Karpas-422 (cell line): ENCODE results near the gene DMBX1. TPM values are rescaled to one million over a fixed set of nuclear protein-coding genes. Genes with fewer than 3 reads are reported as not detected.
A peak's percentile ranks its signal among the peaks of the same experiment; 100 is the strongest.

Source experiments
- DNase-seq: peaks from one replicate; pipeline ENCODE4 v3.0.0-alpha.2; 2015
- H2AFZ ChIP-seq: fragments of 200-600 bp; sonication (generic); 2 replicates; pipeline ENCODE4 v1.6.1; 2014; ENCODE audit warnings: antibody characterized with exemption, low read length, mixed read lengths
- H3K27ac ChIP-seq: fragments of 200-600 bp; sonication (generic); 2 replicates; pipeline ENCODE4 v1.5.1; 2014; ENCODE audit warnings: mild to moderate bottlenecking, low read length, moderate library complexity
- H3K27me3 ChIP-seq: fragments of 200-600 bp; sonication (generic); 2 replicates; pipeline ENCODE4 v1.6.1; 2014; ENCODE audit warnings: low read length, mixed read lengths
- H3K36me3 ChIP-seq: fragments of 200-600 bp; sonication (generic); 2 replicates; pipeline ENCODE4 v1.6.1; 2014; ENCODE audit warnings: low read length, mixed read lengths; ENCODE audit not compliant: insufficient read depth
- H3K4me1 ChIP-seq: fragments of 200-600 bp; sonication (generic); 2 replicates; pipeline ENCODE4 v1.6.1; 2014; ENCODE audit warnings: mild to moderate bottlenecking, low read length, mixed read lengths
- H3K4me2 ChIP-seq: fragments of 200-600 bp; sonication (generic); 2 replicates; pipeline ENCODE4 v1.6.1; 2014; ENCODE audit warnings: low read length, low read depth, mild to moderate bottlenecking; ENCODE audit not compliant: poor library complexity, severe bottlenecking
- H3K4me3 ChIP-seq: fragments of 200-600 bp; sonication (generic); 2 replicates; pipeline ENCODE4 v1.5.1; 2014; ENCODE audit warnings: mild to moderate bottlenecking, antibody characterized with exemption, low read length, mixed read lengths
- H3K79me2 ChIP-seq: fragments of 200-600 bp; sonication (generic); 2 replicates; pipeline ENCODE4 v1.6.1; 2014; ENCODE audit warnings: mild to moderate bottlenecking, low read length, mixed read lengths
- H3K9ac ChIP-seq: fragments of 200-600 bp; sonication (generic); 2 replicates; pipeline ENCODE4 v1.6.0; 2014; ENCODE audit warnings: low read length
- H3K9me2 ChIP-seq: fragments of 200-600 bp; sonication (generic), shearing (Covaris generic); replicated peaks from 2 replicates; pipeline ENCODE4 v1.6.0; 2014; ENCODE audit warnings: mild to moderate bottlenecking, low read length, moderate library complexity; ENCODE audit not compliant: insufficient read depth
- H3K9me3 ChIP-seq: fragments of 300-700, 200-600 bp; sonication (generic); 2 replicates; pipeline ENCODE4 v1.6.1; 2014; ENCODE audit warnings: low read length, mixed read lengths
- H4K20me1 ChIP-seq: fragments of 200-600 bp; sonication (generic); 2 replicates; pipeline ENCODE4 v1.6.1; 2014; ENCODE audit warnings: mild to moderate bottlenecking, antibody characterized with exemption, low read length, low read depth; ENCODE audit not compliant: insufficient read depth
- total RNA-seq: library from RNA; depleted of rRNA; stranded (reverse); fragments of >200 nt; shearing (Covaris generic); gene quantifications from 2 replicates; pipeline ENCODE4 v1.2.3, GENCODE V29; 2014; ENCODE audit warnings: low replicate concordance

Gene DMBX1
- total RNA-seq, 1 experiment from 2014 or later: not detected

GRCh38 chr1:46525253-46525983, 35.8 kb downstream of the DMBX1 start:
- H3K27ac ChIP-seq: no peak overlapping the region
- no peaks in the 10 kb centered on the region for H3K79me2 ChIP-seq
- no peak overlapping the region for H3K4me2 ChIP-seq
- H2AFZ ChIP-seq: no peak overlapping the region
- H3K4me1 ChIP-seq: no peaks in the 10 kb centered on the region
- no peaks in the 10 kb centered on the region for H3K9me2 ChIP-seq
- no peaks in the 10 kb centered on the region; the same call in 1 of the 2 replicates for H4K20me1 ChIP-seq
- no peak overlapping the region for H3K4me3 ChIP-seq
- no peak for DNase-seq
- H3K27me3 ChIP-seq: no peaks in the 10 kb centered on the region
- H3K9me3 ChIP-seq: no peaks in the 10 kb centered on the region
- H3K36me3 ChIP-seq: no peaks in the 10 kb centered on the region
- H3K9ac ChIP-seq: no peak overlapping the region

GRCh38 chr1:46526013-46526690, 36.5 kb downstream of the DMBX1 start:
- Histone ChIP-seq H3K9me2 (no peaks in the 10 kb centered on the region), H4K20me1 (no peaks in the 10 kb centered on the region; the same call in 1 of the 2 replicates), H3K79me2 (no peaks in the 10 kb centered on the region), H3K4me1 (no peaks in the 10 kb centered on the region), H3K36me3 (no peaks in the 10 kb centered on the region), H3K9ac (no peak overlapping the region), H3K27ac (no peak overlapping the region), H3K27me3 (no peaks in the 10 kb centered on the region), H2AFZ (no peak overlapping the region), H3K4me2 (no peak overlapping the region), H3K9me3 (no peaks in the 10 kb centered on the region), H3K4me3 (no peak overlapping the region)
- no peak for DNase-seq

GRCh38 chr1:46526691-46527291, 37.2 kb downstream of the DMBX1 start:
- Histone ChIP-seq H3K27me3 (no peaks in the 10 kb centered on the region), H3K9me3 (no peaks in the 10 kb centered on the region), H2AFZ (no peak overlapping the region), H3K9me2 (no peaks in the 10 kb centered on the region), H4K20me1 (no peaks in the 10 kb centered on the region; the same call in 1 of the 2 replicates), H3K9ac (no peak overlapping the region), H3K4me1 (no peaks in the 10 kb centered on the region), H3K79me2 (no peaks in the 10 kb centered on the region), H3K4me2 (no peak overlapping the region), H3K27ac (no peak overlapping the region), H3K4me3 (no peak overlapping the region), H3K36me3 (no peaks in the 10 kb centered on the region)
- DNase-seq: no peak

- Histone ChIP-seq H3K4me2 (no peak overlapping the region), H3K9me2 (no peaks in the 10 kb centered on the region), H3K9ac (no peak overlapping the region), H3K27ac (no peak overlapping the region), H4K20me1 (no peaks in the 10 kb centered on the region; the same call in 1 of the 2 replicates), H3K4me3 (no peak overlapping the region), H3K9me3 (no peaks in the 10 kb centered on the region), H2AFZ (no peak overlapping the region), H3K4me1 (no peaks in the 10 kb centered on the region), H3K36me3 (no peaks in the 10 kb centered on the region), H3K79me2 (no peaks in the 10 kb centered on the region), H3K27me3 (no peaks in the 10 kb centered on the region)
- peak; percentile 87 for DNase-seq
These were observed 38.0 kb downstream of the DMBX1 start for GRCh38 chr1:46527474-46528296.

GRCh38 chr1:46528297-46528955, 38.8 kb downstream of the DMBX1 start:
- no peaks in the 10 kb centered on the region for H3K79me2 ChIP-seq
- no peaks in the 10 kb centered on the region; the same call in 1 of the 2 replicates for H4K20me1 ChIP-seq
- no peak overlapping the region for H3K4me3 ChIP-seq
- no peaks in the 10 kb centered on the region for H3K9me2 ChIP-seq
- H3K36me3 ChIP-seq: no peaks in the 10 kb centered on the region
- no peak overlapping the region for H2AFZ ChIP-seq
- H3K9me3 ChIP-seq: no peaks in the 10 kb centered on the region
- H3K9ac ChIP-seq: no peak overlapping the region
- no peak for DNase-seq
- H3K27me3 ChIP-seq: no peaks in the 10 kb centered on the region
- no peaks in the 10 kb centered on the region for H3K4me1 ChIP-seq
- no peak overlapping the region for H3K4me2 ChIP-seq
- no peak overlapping the region for H3K27ac ChIP-seq

GRCh38 chr1:46529031-46529630, 39.5 kb downstream of the DMBX1 start:
- no peak for DNase-seq

GRCh38 chr1:46530311-46530710, 40.7 kb downstream of the DMBX1 start:
- Histone ChIP-seq H3K36me3 (no peaks in the 10 kb centered on the region), H3K4me2 (no peak overlapping the region), H3K9me3 (no peaks in the 10 kb centered on the region), H3K27me3 (no peaks in the 10 kb centered on the region), H3K79me2 (no peaks in the 10 kb centered on the region), H3K9ac (no peak overlapping the region), H3K4me3 (no peak overlapping the region), H4K20me1 (no peaks in the 10 kb centered on the region; the same call in 1 of the 2 replicates), H2AFZ (no peak overlapping the region), H3K9me2 (no peaks in the 10 kb centered on the region), H3K4me1 (no peaks in the 10 kb centered on the region), H3K27ac (no peak overlapping the region)
- no peak for DNase-seq

More at GRCh38 chr1:46529031-46529630, 39.5 kb downstream of the DMBX1 start:
- H3K4me3 ChIP-seq: no peak overlapping the region
- no peak overlapping the region for H3K9ac ChIP-seq
- no peaks in the 10 kb centered on the region for H3K4me1 ChIP-seq
- H2AFZ ChIP-seq: no peak overlapping the region
- no peak overlapping the region for H3K27ac ChIP-seq
- no peaks in the 10 kb centered on the region for H3K9me3 ChIP-seq
- no peaks in the 10 kb centered on the region for H3K79me2 ChIP-seq
- no peaks in the 10 kb centered on the region for H3K27me3 ChIP-seq
- no peaks in the 10 kb centered on the region for H3K9me2 ChIP-seq
- no peaks in the 10 kb centered on the region for H3K36me3 ChIP-seq
- H4K20me1 ChIP-seq: no peaks in the 10 kb centered on the region; the same call in 1 of the 2 replicates
- no peak overlapping the region for H3K4me2 ChIP-seq
